Spleen (tissue), 7 donors: ENCODE data around the gene ABCD3.

Experiments
- CTCF ChIP-seq, 11 experiments: fragments of 200-600 bp in 7 of 11; fragments of 450-650 bp in 4 of 11; sonication (generic) in 4 of 11; IDR thresholded peaks in 8 of 11; conservative IDR thresholded peaks in 3 of 11; 1 replicate in 7 of 11; 2 replicates in 4 of 11; pipeline versions ENCODE4 v1.4.0 to v1.8.0; 2016 to 2021; ENCODE audit warnings: antibody characterized with exemption in 11 of 11, inconsistent platforms in 4 of 11, mild to moderate bottlenecking in 1 of 11
- POLR2A ChIP-seq, 3 donors: fragments of 450-650 bp; IDR thresholded peaks; one replicate each; pipeline ENCODE4 v1.5.1; 2017; ENCODE audit warnings: antibody characterized with exemption in 3 of 3, mild to moderate bottlenecking in 1 of 3
- POLR2AphosphoS5 ChIP-seq, 3 donors: sonication (generic); formaldehyde crosslinking; IDR thresholded peaks; one replicate each; pipeline ENCODE4 v1.5.1; 2017; ENCODE audit warnings: antibody characterized with exemption in 3 of 3
- donor health status: DM: no; HTN: no; CAD: no; lungs with moderate emphysema.
- donor health status: DM: no; HTN: no; CAD: no.
- donor health status: DM: no; HTN: no; CAD: no.

- no peak for TF ChIP-seq CTCF (IDR thresholded peaks at IDR 0.05 in 8 of 11, conservative IDR thresholded peaks at IDR 0.05 in 3 of 11)
- no peak for TF ChIP-seq POLR2A (IDR thresholded peaks at IDR 0.05)
- TF ChIP-seq POLR2AphosphoS5 (IDR thresholded peaks at IDR 0.05) = no peak
These were observed 83.7 kb downstream of the ABCD3 start for GRCh38 chr1:94501935-94502334.
